Peyer's patch (tissue), 4 donors: ENCODE measurements around the gene EVPL.

ENCODE experiments used
- POLR2A ChIP-seq, 2 donors: fragments of 450-650 bp; IDR thresholded peaks; one replicate each; pipeline ENCODE4 v1.5.1; 2017; ENCODE audit warnings: antibody characterized with exemption in 2 of 2, mild to moderate bottlenecking in 2 of 2, moderate library complexity in 2 of 2
- TF ChIP-seq, protein P1 (sequence below), 6 experiments: fragments of 450-650 bp in 4 of 6; fragments of 200-600 bp in 2 of 6; sonication (generic) in 1 of 6; IDR thresholded peaks; one replicate each; pipeline ENCODE4 v1.5.1; 2017 to 2019; ENCODE audit warnings: antibody characterized with exemption in 6 of 6, mild to moderate bottlenecking in 3 of 6, moderate library complexity in 1 of 6

GRCh38 chr17:75985986-75986385, 41.1 kb downstream of the EVPL start:
- TF ChIP-seq, protein P1, sequence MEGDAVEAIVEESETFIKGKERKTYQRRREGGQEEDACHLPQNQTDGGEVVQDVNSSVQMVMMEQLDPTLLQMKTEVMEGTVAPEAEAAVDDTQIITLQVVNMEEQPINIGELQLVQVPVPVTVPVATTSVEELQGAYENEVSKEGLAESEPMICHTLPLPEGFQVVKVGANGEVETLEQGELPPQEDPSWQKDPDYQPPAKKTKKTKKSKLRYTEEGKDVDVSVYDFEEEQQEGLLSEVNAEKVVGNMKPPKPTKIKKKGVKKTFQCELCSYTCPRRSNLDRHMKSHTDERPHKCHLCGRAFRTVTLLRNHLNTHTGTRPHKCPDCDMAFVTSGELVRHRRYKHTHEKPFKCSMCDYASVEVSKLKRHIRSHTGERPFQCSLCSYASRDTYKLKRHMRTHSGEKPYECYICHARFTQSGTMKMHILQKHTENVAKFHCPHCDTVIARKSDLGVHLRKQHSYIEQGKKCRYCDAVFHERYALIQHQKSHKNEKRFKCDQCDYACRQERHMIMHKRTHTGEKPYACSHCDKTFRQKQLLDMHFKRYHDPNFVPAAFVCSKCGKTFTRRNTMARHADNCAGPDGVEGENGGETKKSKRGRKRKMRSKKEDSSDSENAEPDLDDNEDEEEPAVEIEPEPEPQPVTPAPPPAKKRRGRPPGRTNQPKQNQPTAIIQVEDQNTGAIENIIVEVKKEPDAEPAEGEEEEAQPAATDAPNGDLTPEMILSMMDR (IDR thresholded peaks at IDR 0.05), result no peak
- TF ChIP-seq POLR2A (IDR thresholded peaks at IDR 0.05), result no peak
